K562 (cell line): ENCODE results near the gene COMMD10. TPM values are rescaled to one million over a fixed set of nuclear protein-coding genes. Genes with fewer than 3 reads are reported as not detected.

Experiments used
- KAT8 ChIP-seq: fragments of 450-650 bp; IDR thresholded peaks from 2 replicates; pipeline ENCODE4 v1.6.1; 2016; ENCODE audit warnings: low read depth, mild to moderate bottlenecking
- NRF1 ChIP-seq, 2 experiments: fragments of 450-650 bp; IDR thresholded peaks in 1 of 2; conservative IDR thresholded peaks in 1 of 2; 2 replicates each; pipeline ENCODE4 v1.6.1; 2014; ENCODE audit warnings: mild to moderate bottlenecking in 2 of 2
- SMC3 ChIP-seq: conservative IDR thresholded peaks from 2 replicates; pipeline ENCODE4 v1.6.1; 2011; ENCODE audit warnings: low read depth, low read length, improper control_type of control experiment; ENCODE audit not compliant: insufficient read depth
- SRSF3 ChIP-seq: fragments of 200-400 bp; formaldehyde crosslinking; IDR thresholded peaks from 2 replicates; pipeline ENCODE4 v1.6.1; 2016; ENCODE audit warnings: mild to moderate bottlenecking, low read length, moderate library complexity; ENCODE audit not compliant: insufficient read depth
- polyA plus RNA-seq, 8 experiments: library from polyadenylated mRNA; depleted of rRNA in 4 of 8; stranded (reverse) in 5 of 8; unstranded in 3 of 8; fragments of >200 nt; fragmentation: Nextera tagmentation in 2 of 8; fragmentation: Illumina TruSeq in 1 of 8; extraction: Ambion mirVana in 2 of 8; extraction: Trizol in 1 of 8; gene quantifications; 2 replicates each; pipeline versions ENCODE4 v1.2.1 to v1.2.3, GENCODE V29; 2011 to 2014; ENCODE audit warnings: inconsistent platforms in 1 of 8, missing spikeins in 1 of 8
- total RNA-seq, 7 experiments: library from RNA; depleted of rRNA in 6 of 7; stranded (reverse); fragments of >200 nt in 6 of 7; fragmentation: Illumina TruSeq in 2 of 7; extraction: Trizol in 2 of 7; gene quantifications; 2 replicates each; pipeline versions ENCODE4 v1.2.1 to v1.2.3, GENCODE V29; 2011 to 2021; ENCODE audit warnings: low replicate concordance in 1 of 7
- TF ChIP-seq, protein P1 (sequence below), 2 experiments: fragments of 450-650 bp; formaldehyde crosslinking in 1 of 2; IDR thresholded peaks; 2 replicates each; pipeline versions ENCODE4 v1.4.0 to v1.6.1; 2014 to 2020; ENCODE audit warnings: mild to moderate bottlenecking in 2 of 2, borderline replicate concordance in 1 of 2, low read depth in 1 of 2
- TF ChIP-seq, protein P2 (sequence below): fragments of 450-650 bp; formaldehyde crosslinking; IDR thresholded peaks from 2 replicates; pipeline ENCODE4 v1.4.0; 2020; ENCODE audit warnings: mild to moderate bottlenecking, moderate library complexity
- TF ChIP-seq, protein P3 (sequence below), 3 experiments: IDR thresholded peaks in 2 of 3; conservative IDR thresholded peaks in 1 of 3; 2 replicates each; pipeline ENCODE4 v1.5.1; 2011 to 2012; ENCODE audit warnings: low read length in 3 of 3, mild to moderate bottlenecking in 3 of 3, control low read depth in 2 of 3, improper control_type of control experiment in 1 of 3, inconsistent platforms in 1 of 3, low read depth in 1 of 3, mixed read lengths in 1 of 3, moderate library complexity in 1 of 3; ENCODE audit not compliant: insufficient read depth in 2 of 3

COMMD10 gene
- total and polyA plus RNA-seq, 9 of the 15 experiments (the other 6 are each of a cell fraction or from before 2014, with no cell fraction given), result 17.9 to 101 (median 28.0) TPM

DNA sequence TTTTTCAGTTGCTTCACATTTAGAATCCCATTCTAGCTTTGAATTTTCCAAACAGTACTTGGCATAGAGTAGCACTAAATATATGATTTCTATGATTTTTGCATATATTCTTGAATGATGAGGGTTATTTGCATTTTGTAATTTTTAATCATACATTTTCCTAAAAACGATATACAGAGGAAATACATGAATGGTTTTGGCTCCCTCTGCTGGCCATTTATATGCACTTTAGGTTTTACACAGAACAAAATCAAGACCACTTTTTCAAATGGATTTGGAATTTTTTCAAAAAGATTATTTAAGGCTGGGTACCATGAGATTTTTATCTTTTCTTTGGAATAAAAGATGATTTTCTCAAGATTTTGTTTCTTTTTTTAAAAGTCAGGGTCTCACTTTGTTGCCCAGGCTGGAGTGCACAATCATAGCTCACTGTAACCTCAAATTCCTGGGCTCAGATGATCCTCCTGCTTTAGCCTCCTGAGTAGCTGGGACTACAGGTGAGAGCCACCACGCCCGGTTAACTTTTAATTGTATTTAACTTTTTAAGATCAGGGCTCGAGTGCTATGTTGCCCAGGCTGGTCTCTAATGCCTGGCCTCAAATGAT lies 16.7 kb upstream of the COMMD10 start (continued):
- TF ChIP-seq, protein P1, sequence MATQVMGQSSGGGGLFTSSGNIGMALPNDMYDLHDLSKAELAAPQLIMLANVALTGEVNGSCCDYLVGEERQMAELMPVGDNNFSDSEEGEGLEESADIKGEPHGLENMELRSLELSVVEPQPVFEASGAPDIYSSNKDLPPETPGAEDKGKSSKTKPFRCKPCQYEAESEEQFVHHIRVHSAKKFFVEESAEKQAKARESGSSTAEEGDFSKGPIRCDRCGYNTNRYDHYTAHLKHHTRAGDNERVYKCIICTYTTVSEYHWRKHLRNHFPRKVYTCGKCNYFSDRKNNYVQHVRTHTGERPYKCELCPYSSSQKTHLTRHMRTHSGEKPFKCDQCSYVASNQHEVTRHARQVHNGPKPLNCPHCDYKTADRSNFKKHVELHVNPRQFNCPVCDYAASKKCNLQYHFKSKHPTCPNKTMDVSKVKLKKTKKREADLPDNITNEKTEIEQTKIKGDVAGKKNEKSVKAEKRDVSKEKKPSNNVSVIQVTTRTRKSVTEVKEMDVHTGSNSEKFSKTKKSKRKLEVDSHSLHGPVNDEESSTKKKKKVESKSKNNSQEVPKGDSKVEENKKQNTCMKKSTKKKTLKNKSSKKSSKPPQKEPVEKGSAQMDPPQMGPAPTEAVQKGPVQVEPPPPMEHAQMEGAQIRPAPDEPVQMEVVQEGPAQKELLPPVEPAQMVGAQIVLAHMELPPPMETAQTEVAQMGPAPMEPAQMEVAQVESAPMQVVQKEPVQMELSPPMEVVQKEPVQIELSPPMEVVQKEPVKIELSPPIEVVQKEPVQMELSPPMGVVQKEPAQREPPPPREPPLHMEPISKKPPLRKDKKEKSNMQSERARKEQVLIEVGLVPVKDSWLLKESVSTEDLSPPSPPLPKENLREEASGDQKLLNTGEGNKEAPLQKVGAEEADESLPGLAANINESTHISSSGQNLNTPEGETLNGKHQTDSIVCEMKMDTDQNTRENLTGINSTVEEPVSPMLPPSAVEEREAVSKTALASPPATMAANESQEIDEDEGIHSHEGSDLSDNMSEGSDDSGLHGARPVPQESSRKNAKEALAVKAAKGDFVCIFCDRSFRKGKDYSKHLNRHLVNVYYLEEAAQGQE (IDR thresholded peaks at IDR 0.05; ENCODE audit: borderline replicate concordance), result peak; percentile 69; the same call in 1 of the 2 replicates
- TF ChIP-seq, protein P1 (CRISPR knock-in tag; IDR thresholded peaks at IDR 0.05; ENCODE audit: low read depth), result no peak
- TF ChIP-seq SRSF3, result no peak
- TF ChIP-seq, protein P2, sequence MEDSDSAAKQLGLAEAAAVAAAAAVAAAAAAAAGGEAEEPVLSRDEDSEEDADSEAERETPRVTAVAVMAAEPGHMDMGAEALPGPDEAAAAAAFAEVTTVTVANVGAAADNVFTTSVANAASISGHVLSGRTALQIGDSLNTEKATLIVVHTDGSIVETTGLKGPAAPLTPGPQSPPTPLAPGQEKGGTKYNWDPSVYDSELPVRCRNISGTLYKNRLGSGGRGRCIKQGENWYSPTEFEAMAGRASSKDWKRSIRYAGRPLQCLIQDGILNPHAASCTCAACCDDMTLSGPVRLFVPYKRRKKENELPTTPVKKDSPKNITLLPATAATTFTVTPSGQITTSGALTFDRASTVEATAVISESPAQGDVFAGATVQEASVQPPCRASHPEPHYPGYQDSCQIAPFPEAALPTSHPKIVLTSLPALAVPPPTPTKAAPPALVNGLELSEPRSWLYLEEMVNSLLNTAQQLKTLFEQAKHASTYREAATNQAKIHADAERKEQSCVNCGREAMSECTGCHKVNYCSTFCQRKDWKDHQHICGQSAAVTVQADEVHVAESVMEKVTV (CRISPR knock-in tag), result peak; percentile 68
- TF ChIP-seq, protein P3, sequence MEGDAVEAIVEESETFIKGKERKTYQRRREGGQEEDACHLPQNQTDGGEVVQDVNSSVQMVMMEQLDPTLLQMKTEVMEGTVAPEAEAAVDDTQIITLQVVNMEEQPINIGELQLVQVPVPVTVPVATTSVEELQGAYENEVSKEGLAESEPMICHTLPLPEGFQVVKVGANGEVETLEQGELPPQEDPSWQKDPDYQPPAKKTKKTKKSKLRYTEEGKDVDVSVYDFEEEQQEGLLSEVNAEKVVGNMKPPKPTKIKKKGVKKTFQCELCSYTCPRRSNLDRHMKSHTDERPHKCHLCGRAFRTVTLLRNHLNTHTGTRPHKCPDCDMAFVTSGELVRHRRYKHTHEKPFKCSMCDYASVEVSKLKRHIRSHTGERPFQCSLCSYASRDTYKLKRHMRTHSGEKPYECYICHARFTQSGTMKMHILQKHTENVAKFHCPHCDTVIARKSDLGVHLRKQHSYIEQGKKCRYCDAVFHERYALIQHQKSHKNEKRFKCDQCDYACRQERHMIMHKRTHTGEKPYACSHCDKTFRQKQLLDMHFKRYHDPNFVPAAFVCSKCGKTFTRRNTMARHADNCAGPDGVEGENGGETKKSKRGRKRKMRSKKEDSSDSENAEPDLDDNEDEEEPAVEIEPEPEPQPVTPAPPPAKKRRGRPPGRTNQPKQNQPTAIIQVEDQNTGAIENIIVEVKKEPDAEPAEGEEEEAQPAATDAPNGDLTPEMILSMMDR (IDR thresholded peaks at IDR 0.05 in 2 of 3, conservative IDR thresholded peaks at IDR 0.05 in 1 of 3; ENCODE audit: insufficient read depth in 2 of 3, low read depth in 1 of 3, low read length in 3 of 3), result peak; percentile 45 to 83 (median 47); a peak in 4 of 6 replicates
- no peak for TF ChIP-seq NRF1 (conservative IDR thresholded peaks at IDR 0.05 in 1 of 2, IDR thresholded peaks at IDR 0.05 in 1 of 2)
- no peak for TF ChIP-seq KAT8
- TF ChIP-seq SMC3, result peak; percentile 62
